Spleen (tissue), 11 donors: ENCODE data around the gene GYG1. TPM values are rescaled to one million over a fixed set of nuclear protein-coding genes. Genes with fewer than 3 reads are reported as not detected.

Experiments used
- DNase-seq: peaks from one replicate; pipeline ENCODE4 v3.0.0-alpha.2; 2020
- H3K27ac ChIP-seq, 8 donors: fragments of 200-600 bp; sonication (generic) in 7 of 8; 1 replicate in 4 of 8; 2 replicates in 4 of 8; pipeline versions ENCODE4 v1.5.0 to v1.8.0; 2016 to 2021; ENCODE audit warnings: inconsistent platforms in 4 of 8, mild to moderate bottlenecking in 4 of 8, moderate library complexity in 1 of 8
- H3K27me3 ChIP-seq, 7 donors: fragments of 200-600 bp; sonication (generic) in 6 of 7; replicated peaks in 1 of 7; 1 replicate in 4 of 7; 2 replicates in 3 of 7; pipeline versions ENCODE4 v1.5.0 to v1.8.0; 2016 to 2021; ENCODE audit warnings: inconsistent platforms in 3 of 7, mild to moderate bottlenecking in 1 of 7
- H3K36me3 ChIP-seq, 6 donors: fragments of 200-600 bp; sonication (generic) in 5 of 6; 1 replicate in 4 of 6; 2 replicates in 2 of 6; pipeline versions ENCODE4 v1.5.0 to v1.8.0; 2016 to 2021; ENCODE audit warnings: inconsistent platforms in 2 of 6
- H3K4me1 ChIP-seq, 6 donors: fragments of 200-600 bp; sonication (generic) in 5 of 6; 1 replicate in 3 of 6; 2 replicates in 3 of 6; pipeline versions ENCODE4 v1.5.0 to v1.8.0; 2016 to 2021; ENCODE audit warnings: inconsistent platforms in 3 of 6
- H3K4me3 ChIP-seq, 8 donors: fragments of 200-600 bp; sonication (generic) in 7 of 8; 1 replicate in 4 of 8; 2 replicates in 4 of 8; pipeline versions ENCODE4 v1.5.0 to v1.8.0; 2016 to 2021; ENCODE audit warnings: inconsistent platforms in 4 of 8, mild to moderate bottlenecking in 4 of 8, moderate library complexity in 2 of 8
- H3K9me3 ChIP-seq, 8 donors: fragments of 200-600 bp; sonication (generic) in 7 of 8; 1 replicate in 4 of 8; 2 replicates in 4 of 8; pipeline versions ENCODE4 v1.5.0 to v1.8.0; 2016 to 2021; ENCODE audit warnings: inconsistent platforms in 4 of 8
- CTCF ChIP-seq, 11 experiments: fragments of 200-600 bp in 7 of 11; fragments of 450-650 bp in 4 of 11; sonication (generic) in 4 of 11; IDR thresholded peaks in 8 of 11; conservative IDR thresholded peaks in 3 of 11; 1 replicate in 7 of 11; 2 replicates in 4 of 11; pipeline versions ENCODE4 v1.4.0 to v1.8.0; 2016 to 2021; ENCODE audit warnings: antibody characterized with exemption in 11 of 11, inconsistent platforms in 4 of 11, mild to moderate bottlenecking in 1 of 11
- POLR2A ChIP-seq, 3 donors: fragments of 450-650 bp; IDR thresholded peaks; one replicate each; pipeline ENCODE4 v1.5.1; 2017; ENCODE audit warnings: antibody characterized with exemption in 3 of 3, mild to moderate bottlenecking in 1 of 3
- POLR2AphosphoS5 ChIP-seq, 3 donors: sonication (generic); formaldehyde crosslinking; IDR thresholded peaks; one replicate each; pipeline ENCODE4 v1.5.1; 2017; ENCODE audit warnings: antibody characterized with exemption in 3 of 3
- WGBS, 5 donors: extraction: QIAGEN DNeasy Blood & Tissue Kit in 3 of 5; methylation state at CpG; one replicate each; pipeline versions ENCODE4 v1.1.5 to v1.1.7; 2013 to 2018; 5-methylcytosine and 5-hydroxymethylcytosine counted together
- intact Hi-C: fragments of 100-400 bp; cut with DNase I; formaldehyde crosslinking; loops from one replicate; pipeline ENCODE4 v1.15.0; 2023; ENCODE audit warnings: low total_unique reads
- polyA plus RNA-seq, 3 donors: library from polyadenylated mRNA; stranded (reverse); fragments of 200-250 nt; gene quantifications; one replicate each; pipeline ENCODE4 v1.2.1, GENCODE V29; 2013
- total RNA-seq, 7 donors: library from RNA; depleted of rRNA in 3 of 7; stranded (reverse); fragments of >200 nt in 3 of 7; fragmentation: NEBNext Ultra II Directional in 4 of 7; extraction: Animal tissue kit (Norgen Biotek cat#: 25700) in 4 of 7; gene quantifications; one replicate each; pipeline versions ENCODE4 v1.1.0 to v1.2.1, GENCODE V29; 2016 to 2021
- donor health status: healthy with polysubstance abuse.
- donor health status: DM: no; HTN: no; CAD: no; lungs with moderate emphysema.
- donor health status: DM: no; HTN: no; CAD: no.
- donor health status: Bipolar disorder and iron deficiency.
- donor health status: healthy.
- donor health status: DM: no; HTN: no; CAD: no.
- donor health status: DM: yes; HTN: yes; CAD: no.

GYG1 gene
- total and polyA plus RNA-seq, 10 donors, result 21.4 to 117 (median 54.8) TPM

- Histone ChIP-seq H3K9me3 (no peaks in the 10 kb centered on the region), H3K4me3 (no peak overlapping the region), H3K36me3 (no peaks in the 10 kb centered on the region), H3K27ac (no peak overlapping the region), H3K27me3 (no peaks in the 10 kb centered on the region), H3K4me1 (peaks cover 0 to 6% (median 0%) of the 10 kb centered on the region in 6 donors)
- 53 to 85% (median 68%) methylated on average over 1 of the region's 1 CpG for WGBS, 5 donors
- no peak for TF ChIP-seq POLR2A (IDR thresholded peaks at IDR 0.05)
- TF ChIP-seq POLR2AphosphoS5 (IDR thresholded peaks at IDR 0.05), result no peak
- no peak for TF ChIP-seq CTCF (IDR thresholded peaks at IDR 0.05 in 8 of 11, conservative IDR thresholded peaks at IDR 0.05 in 3 of 11)
- DNase-seq, result no peak
- intact Hi-C loops, result no loop called here
Measured at GRCh38 chr3:148962513-148962912, 28.8 kb upstream of the GYG1 start.

DNA sequence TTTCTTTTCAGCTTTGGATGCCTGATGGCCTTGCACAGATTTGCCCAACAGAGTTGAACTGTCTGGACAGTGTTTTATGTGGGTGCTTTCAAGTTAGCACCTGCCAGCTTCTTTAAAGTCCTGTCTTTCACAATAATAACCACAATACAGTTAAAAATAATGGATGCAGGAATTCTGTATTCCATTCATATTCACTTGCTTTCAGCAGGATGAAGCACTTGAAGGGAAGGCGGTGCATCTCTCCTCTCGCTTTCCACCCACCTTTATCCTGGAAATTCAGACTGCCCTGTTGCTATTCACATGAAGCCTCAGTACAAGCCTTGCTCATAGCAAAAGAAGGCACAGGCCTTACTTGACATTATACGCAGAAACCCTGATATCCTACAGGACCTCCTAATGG lies 26.5 kb upstream of the GYG1 start:
- Histone ChIP-seq H3K9me3 (no peaks in the 10 kb centered on the region), H3K27ac (no peak overlapping the region), H3K36me3 (no peaks in the 10 kb centered on the region), H3K4me1 (no peaks in the 10 kb centered on the region), H3K27me3 (no peaks in the 10 kb centered on the region), H3K4me3 (no peak overlapping the region)
- intact Hi-C loops, result no loop called here
- no peak for DNase-seq
- 92 to 97% (median 96%) methylated on average over 3 of the region's 3 CpGs for WGBS, 5 donors
- TF ChIP-seq POLR2AphosphoS5 (IDR thresholded peaks at IDR 0.05), result no peak
- no peak for TF ChIP-seq POLR2A (IDR thresholded peaks at IDR 0.05)
- no peak for TF ChIP-seq CTCF (IDR thresholded peaks at IDR 0.05 in 8 of 11, conservative IDR thresholded peaks at IDR 0.05 in 3 of 11)

DNA sequence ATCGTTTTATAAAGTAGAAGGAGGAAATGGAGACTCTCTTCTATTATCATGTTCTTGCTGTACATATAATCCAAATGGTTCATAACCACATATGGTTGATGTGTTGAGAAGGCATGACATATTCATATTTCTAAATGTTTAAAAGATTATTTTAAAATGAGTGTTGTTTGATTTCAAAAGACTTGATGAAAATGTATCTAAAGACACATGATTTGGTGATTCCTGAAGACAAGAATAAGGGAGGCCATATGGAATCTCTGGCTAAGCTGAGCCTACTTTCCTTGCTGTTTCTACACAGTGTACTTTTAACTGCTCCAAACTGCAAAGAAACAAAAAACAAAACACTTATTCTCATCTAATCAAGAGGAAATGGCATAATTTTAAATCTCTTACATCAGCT lies 23.0 kb upstream of the GYG1 start:
- Histone ChIP-seq H3K27ac (no peak overlapping the region), H3K36me3 (no peaks in the 10 kb centered on the region), H3K9me3 (no peaks in the 10 kb centered on the region), H3K27me3 (no peaks in the 10 kb centered on the region), H3K4me3 (no peak overlapping the region), H3K4me1 (no peaks in the 10 kb centered on the region)
- WGBS, 5 donors, result 77 to 88% (median 81%) methylated on average over 1 of the region's 1 CpG
- intact Hi-C loops, result no loop called here
- DNase-seq, result no peak
- TF ChIP-seq CTCF (IDR thresholded peaks at IDR 0.05 in 8 of 11, conservative IDR thresholded peaks at IDR 0.05 in 3 of 11), result no peak
- TF ChIP-seq POLR2A (IDR thresholded peaks at IDR 0.05), result no peak
- TF ChIP-seq POLR2AphosphoS5 (IDR thresholded peaks at IDR 0.05), result no peak

GRCh38 chr3:148970271-148970670 lies 21.1 kb upstream of the GYG1 start:
- Histone ChIP-seq H3K27ac (peak overlapping the region in 1 of 8 donors; percentile 9), H3K27me3 (no peaks in the 10 kb centered on the region), H3K4me3 (no peak overlapping the region), H3K36me3 (no peaks in the 10 kb centered on the region), H3K4me1 (peaks cover 4 to 13% (median 7%) of the 10 kb centered on the region in 6 donors), H3K9me3 (no peaks in the 10 kb centered on the region)
- intact Hi-C loops, result no loop called here
- no peak for DNase-seq
- no peak for TF ChIP-seq POLR2AphosphoS5 (IDR thresholded peaks at IDR 0.05)
- TF ChIP-seq CTCF (IDR thresholded peaks at IDR 0.05 in 8 of 11, conservative IDR thresholded peaks at IDR 0.05 in 3 of 11), result no peak
- no peak for TF ChIP-seq POLR2A (IDR thresholded peaks at IDR 0.05)
- 86 to 91% (median 90%) methylated on average over 7 of the region's 7 CpGs for WGBS, 5 donors
